Suprapubic skin (tissue), 4 donors: ENCODE results near the gene TOGARAM2.

Source experiments
- EP300 ChIP-seq: sonication (generic); formaldehyde crosslinking; IDR thresholded peaks from one replicate; pipeline ENCODE4 v1.6.1; 2017; ENCODE audit warnings: antibody characterized with exemption
- POLR2AphosphoS5 ChIP-seq, 3 donors: sonication (generic); formaldehyde crosslinking; IDR thresholded peaks; one replicate each; pipeline ENCODE4 v1.6.1; 2017; ENCODE audit warnings: antibody characterized with exemption in 3 of 3
- TF ChIP-seq, protein P1 (sequence below), 2 donors: fragments of 200-600 bp in 1 of 2; fragments of 450-650 bp in 1 of 2; sonication (generic) in 1 of 2; IDR thresholded peaks; one replicate each; pipeline ENCODE4 v1.5.1; 2016 to 2019; ENCODE audit warnings: antibody characterized with exemption in 2 of 2, mild to moderate bottlenecking in 1 of 2, moderate library complexity in 1 of 2

DNA sequence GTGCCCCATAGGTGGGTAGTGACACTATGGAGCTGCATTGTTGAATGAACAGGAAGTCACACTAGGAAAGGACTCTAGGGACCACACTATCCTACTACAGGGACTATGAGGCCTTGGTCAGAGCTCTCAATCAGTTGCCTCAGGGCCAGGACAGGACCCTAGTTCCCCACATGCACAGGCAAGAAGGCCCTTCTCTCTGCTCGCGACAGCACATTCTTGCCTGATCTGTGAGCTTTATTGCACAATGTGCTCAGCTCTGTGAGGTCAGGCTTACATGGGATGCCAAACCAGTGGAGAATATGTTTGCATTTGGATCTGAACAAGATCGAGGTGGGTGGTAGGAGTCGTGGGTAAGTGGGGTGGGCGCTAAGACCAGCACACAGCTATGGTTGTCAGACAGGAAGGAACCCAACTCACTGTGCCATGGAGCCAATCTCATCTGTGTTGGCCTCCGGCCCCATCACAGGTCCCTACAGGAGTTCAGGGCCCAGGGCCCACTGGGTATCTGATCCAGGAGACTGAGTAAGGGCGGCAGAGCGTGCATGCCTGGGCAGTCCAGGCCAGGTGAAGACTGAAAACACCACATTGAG is 85.3 kb downstream of the TOGARAM2 start:
- TF ChIP-seq, protein P1, sequence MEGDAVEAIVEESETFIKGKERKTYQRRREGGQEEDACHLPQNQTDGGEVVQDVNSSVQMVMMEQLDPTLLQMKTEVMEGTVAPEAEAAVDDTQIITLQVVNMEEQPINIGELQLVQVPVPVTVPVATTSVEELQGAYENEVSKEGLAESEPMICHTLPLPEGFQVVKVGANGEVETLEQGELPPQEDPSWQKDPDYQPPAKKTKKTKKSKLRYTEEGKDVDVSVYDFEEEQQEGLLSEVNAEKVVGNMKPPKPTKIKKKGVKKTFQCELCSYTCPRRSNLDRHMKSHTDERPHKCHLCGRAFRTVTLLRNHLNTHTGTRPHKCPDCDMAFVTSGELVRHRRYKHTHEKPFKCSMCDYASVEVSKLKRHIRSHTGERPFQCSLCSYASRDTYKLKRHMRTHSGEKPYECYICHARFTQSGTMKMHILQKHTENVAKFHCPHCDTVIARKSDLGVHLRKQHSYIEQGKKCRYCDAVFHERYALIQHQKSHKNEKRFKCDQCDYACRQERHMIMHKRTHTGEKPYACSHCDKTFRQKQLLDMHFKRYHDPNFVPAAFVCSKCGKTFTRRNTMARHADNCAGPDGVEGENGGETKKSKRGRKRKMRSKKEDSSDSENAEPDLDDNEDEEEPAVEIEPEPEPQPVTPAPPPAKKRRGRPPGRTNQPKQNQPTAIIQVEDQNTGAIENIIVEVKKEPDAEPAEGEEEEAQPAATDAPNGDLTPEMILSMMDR (IDR thresholded peaks at IDR 0.05), result no peak
- TF ChIP-seq EP300, result no peak
- peak in 2 of 3 donors; percentile 49 to 69 for TF ChIP-seq POLR2AphosphoS5 (IDR thresholded peaks at IDR 0.05)
